A549 (cell line): ENCODE data around the gene TEX29. TPM values are rescaled to one million over a fixed set of nuclear protein-coding genes. Genes with fewer than 3 reads are reported as not detected.

Experiments used
- ATAC-seq, 2 experiments: fragments of 200-7000 bp in 1 of 2; fragments of >200 bp in 1 of 2; cut with Nextera tagmentation in 1 of 2; cut with Tn5 transposase in 1 of 2; 3 replicates each; pipeline versions ENCODE4 v1.8.0 to v1.9.1; 2018 to 2020; ENCODE audit warnings: mild to moderate bottlenecking in 1 of 2, moderate library complexity in 1 of 2
- CTCF ChIA-PET: fragments of 300-600 bp; sonication (Branson Sonifier 250); formaldehyde crosslinking; extraction: SDS; loops from one replicate; lab custom pipeline; 2021; ENCODE audit warnings: antibody characterized with exemption, inconsistent platforms; lab: Yijun Ruan, JAX
- POLR2A ChIA-PET: fragments of 350-600 bp; formaldehyde crosslinking; extraction: SDS; loops from one replicate; lab custom pipeline; 2021; ENCODE audit warnings: antibody characterized with exemption, inconsistent platforms; lab: Yijun Ruan, JAX
- DNase-seq, 2 experiments: peaks; one replicate each; pipeline versions ENCODE4 v3.0.0 to v3.0.0-alpha.2; 2011 to 2016; ENCODE audit warnings: low read depth in 1 of 2, low spot score in 1 of 2
- FAIRE-seq: peaks from 2 replicates; lab custom pipeline; 2011; peaks lifted over from hg19 to GRCh38; lab: Jason Lieb, UNC
- H3K27ac ChIP-seq, 2 experiments: fragments of >200 bp; sonication (Bioruptor Twin); formaldehyde crosslinking; 3 replicates each; pipeline ENCODE4 v1.5.1; 2016 to 2017
- H3K4me1 ChIP-seq: fragments of >200 bp; sonication (Bioruptor Twin); formaldehyde crosslinking; 3 replicates; pipeline ENCODE4 v1.6.1; 2016
- H3K4me2 ChIP-seq: fragments of >200 bp; sonication (Bioruptor Twin); formaldehyde crosslinking; 3 replicates; pipeline ENCODE4 v1.6.1; 2016
- H3K4me3 ChIP-seq: fragments of >200 bp; sonication (Bioruptor Twin); formaldehyde crosslinking; 3 replicates; pipeline ENCODE4 v1.5.1; 2016
- H3K9me3 ChIP-seq: fragments of >200 bp; sonication (Bioruptor Twin); formaldehyde crosslinking; 3 replicates; pipeline ENCODE4 v1.6.1; 2016
- BCL3 ChIP-seq: fragments of >200 bp; sonication (Bioruptor Twin); formaldehyde crosslinking; IDR thresholded peaks from 3 replicates; pipeline ENCODE4 v1.6.1; 2016
- BHLHE40 ChIP-seq: IDR thresholded peaks from 2 replicates; pipeline ENCODE4 v1.6.1; 2012; ENCODE audit warnings: low read depth, low read length, inconsistent platforms
- CHD4 ChIP-seq: fragments of 200-600 bp; sonication (generic); IDR thresholded peaks from 2 replicates; pipeline ENCODE4 v1.6.1; 2016; ENCODE audit warnings: antibody characterized with exemption, mild to moderate bottlenecking, borderline replicate concordance
- E2F6 ChIP-seq: IDR thresholded peaks from 2 replicates; pipeline ENCODE4 v1.6.1; 2012; ENCODE audit warnings: low read depth, borderline replicate concordance
- EHF ChIP-seq: fragments of 250-450 bp; sonication (Bioruptor Pico); IDR thresholded peaks from 2 replicates; pipeline ENCODE4 v1.5.0; 2020; ENCODE audit warnings: mild to moderate bottlenecking
- EHMT2 ChIP-seq: fragments of 200-600 bp; sonication (generic); IDR thresholded peaks from 2 replicates; pipeline ENCODE4 v1.6.1; 2016; ENCODE audit warnings: antibody characterized with exemption, low read depth, mild to moderate bottlenecking, moderate library complexity
- EP300 ChIP-seq, 2 experiments: fragments of >200 bp; sonication (Bioruptor Twin); formaldehyde crosslinking; IDR thresholded peaks; 2 replicates in 1 of 2; 3 replicates in 1 of 2; pipeline ENCODE4 v1.6.1; 2016 to 2017
- HMGXB4 ChIP-seq: fragments of 250-450 bp; sonication (Bioruptor Pico); IDR thresholded peaks from 2 replicates; pipeline ENCODE4 v1.5.0; 2021; ENCODE audit warnings: mild to moderate bottlenecking, moderate library complexity, borderline replicate concordance
- HOXA7 ChIP-seq: fragments of 250-450 bp; sonication (Bioruptor Pico); IDR thresholded peaks from 2 replicates; pipeline ENCODE4 v1.5.0; 2020; ENCODE audit warnings: mild to moderate bottlenecking, moderate library complexity
- HOXB13 ChIP-seq: fragments of 250-450 bp; sonication (Bioruptor Pico); IDR thresholded peaks from 2 replicates; pipeline ENCODE4 v1.5.0; 2020; ENCODE audit warnings: low read depth, mild to moderate bottlenecking, moderate library complexity
- JUN ChIP-seq, 2 experiments: fragments of >200 bp; sonication (Bioruptor Twin); formaldehyde crosslinking; IDR thresholded peaks; 2 replicates in 1 of 2; 3 replicates in 1 of 2; pipeline ENCODE4 v1.6.1; 2016 to 2017
- JUNB ChIP-seq: fragments of >200 bp; sonication (Bioruptor Twin); formaldehyde crosslinking; IDR thresholded peaks from 2 replicates; pipeline ENCODE4 v1.6.1; 2016
- MAFK ChIP-seq: fragments of 450-650 bp; IDR thresholded peaks from 2 replicates; pipeline ENCODE4 v1.6.1; 2014; ENCODE audit not compliant: partially characterized antibody
- NR3C1 ChIP-seq: fragments of >200 bp; sonication (Bioruptor Twin); formaldehyde crosslinking; IDR thresholded peaks from 3 replicates; pipeline ENCODE4 v1.6.1; 2017
- RAD21 ChIP-seq, 2 experiments: fragments of >200 bp in 1 of 2; sonication (Bioruptor Twin) in 1 of 2; formaldehyde crosslinking in 1 of 2; IDR thresholded peaks in 1 of 2; conservative IDR thresholded peaks in 1 of 2; 2 replicates in 1 of 2; 3 replicates in 1 of 2; pipeline ENCODE4 v1.6.1; 2012 to 2018; ENCODE audit warnings: inconsistent platforms in 1 of 2
- RARB ChIP-seq: fragments of 250-450 bp; sonication (Bioruptor Pico); IDR thresholded peaks from 2 replicates; pipeline ENCODE4 v1.8.0; 2021; ENCODE audit warnings: mild to moderate bottlenecking, moderate library complexity
- RNF2 ChIP-seq: fragments of 200-600 bp; sonication (generic); IDR thresholded peaks from 2 replicates; pipeline ENCODE4 v1.6.1; 2016; ENCODE audit warnings: low read depth, mild to moderate bottlenecking, antibody characterized with exemption, moderate library complexity, borderline replicate concordance
- SMC3 ChIP-seq: fragments of >200 bp; sonication (Bioruptor Twin); formaldehyde crosslinking; IDR thresholded peaks from 3 replicates; pipeline ENCODE4 v1.6.1; 2018; ENCODE audit warnings: inconsistent platforms
- ZC3H11A ChIP-seq: fragments of 450-650 bp; IDR thresholded peaks from 2 replicates; pipeline ENCODE4 v1.6.1; 2014; ENCODE audit warnings: antibody characterized with exemption, mild to moderate bottlenecking
- ZFP36 ChIP-seq: fragments of 450-650 bp; IDR thresholded peaks from 2 replicates; pipeline ENCODE4 v1.6.1; 2014; ENCODE audit warnings: borderline replicate concordance; ENCODE audit not compliant: partially characterized antibody
- ZNF302 ChIP-seq: fragments of 250-450 bp; sonication (Bioruptor Pico); IDR thresholded peaks from 2 replicates; pipeline ENCODE4 v1.9.0; 2021; ENCODE audit warnings: inconsistent platforms, mild to moderate bottlenecking, moderate library complexity
- ZSCAN20 ChIP-seq: fragments of 250-450 bp; sonication (Bioruptor Pico); IDR thresholded peaks from 2 replicates; pipeline ENCODE4 v1.8.0; 2022; ENCODE audit warnings: mild to moderate bottlenecking, moderate library complexity
- WGBS: methylation state at CpG from one replicate; pipeline ENCODE4 v1.1.6; 2017; ENCODE audit errors: missing lambda C conversion rate; 5-methylcytosine and 5-hydroxymethylcytosine counted together
- polyA plus RNA-seq, 4 experiments: library from polyadenylated mRNA; depleted of rRNA in 3 of 4; stranded (reverse); fragments of >200 nt; fragmentation: RNase III in 1 of 4; extraction: RNeasy Plus Mini Kit Qiagen cat#74134 plus additional on column Dnase treatment in 1 of 4; gene quantifications; 2 replicates in 3 of 4; 3 replicates in 1 of 4; pipeline ENCODE4 v1.2.3, GENCODE V29; 2011 to 2017
- TF ChIP-seq, protein P1 (sequence below): IDR thresholded peaks from 2 replicates; pipeline ENCODE4 v1.6.1; 2012
- TF ChIP-seq, protein P2 (sequence below): fragments of 250-450 bp; sonication (Bioruptor Pico); IDR thresholded peaks from 2 replicates; pipeline ENCODE4 v1.5.0; 2020; ENCODE audit warnings: low read depth, mild to moderate bottlenecking, moderate library complexity
- TF ChIP-seq, protein P3 (sequence below): fragments of >200 bp; sonication (Bioruptor Twin); formaldehyde crosslinking; IDR thresholded peaks from 3 replicates; pipeline ENCODE4 v1.5.1; 2016

TEX29 gene
- polyA plus RNA-seq, 2 of the 4 experiments (the other 2 are of a cell fraction), result 0.13 to 0.35 TPM

GRCh38 chr13:111346101-111346680, 25.7 kb downstream of the TEX29 start (continued):
- TF ChIP-seq, protein P1, sequence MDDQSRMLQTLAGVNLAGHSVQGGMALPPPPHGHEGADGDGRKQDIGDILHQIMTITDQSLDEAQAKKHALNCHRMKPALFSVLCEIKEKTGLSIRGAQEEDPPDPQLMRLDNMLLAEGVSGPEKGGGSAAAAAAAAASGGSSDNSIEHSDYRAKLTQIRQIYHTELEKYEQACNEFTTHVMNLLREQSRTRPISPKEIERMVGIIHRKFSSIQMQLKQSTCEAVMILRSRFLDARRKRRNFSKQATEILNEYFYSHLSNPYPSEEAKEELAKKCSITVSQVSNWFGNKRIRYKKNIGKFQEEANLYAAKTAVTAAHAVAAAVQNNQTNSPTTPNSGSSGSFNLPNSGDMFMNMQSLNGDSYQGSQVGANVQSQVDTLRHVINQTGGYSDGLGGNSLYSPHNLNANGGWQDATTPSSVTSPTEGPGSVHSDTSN, result no peak
- TF ChIP-seq EP300 (IDR thresholded peaks at IDR 0.05), result no peak
- no peak for TF ChIP-seq HOXB13
- no peak for TF ChIP-seq BCL3
- TF ChIP-seq, protein P2, sequence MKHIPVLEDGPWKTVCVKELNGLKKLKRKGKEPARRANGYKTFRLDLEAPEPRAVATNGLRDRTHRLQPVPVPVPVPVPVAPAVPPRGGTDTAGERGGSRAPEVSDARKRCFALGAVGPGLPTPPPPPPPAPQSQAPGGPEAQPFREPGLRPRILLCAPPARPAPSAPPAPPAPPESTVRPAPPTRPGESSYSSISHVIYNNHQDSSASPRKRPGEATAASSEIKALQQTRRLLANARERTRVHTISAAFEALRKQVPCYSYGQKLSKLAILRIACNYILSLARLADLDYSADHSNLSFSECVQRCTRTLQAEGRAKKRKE (CRISPR knock-in tag), result no peak
- no peak for TF ChIP-seq CHD4
- no peak for TF ChIP-seq ZSCAN20
- no peak for TF ChIP-seq ZC3H11A
- no peak for TF ChIP-seq ZNF302
- TF ChIP-seq, all 56 proteins: peak for 0

GRCh38 chr13:111347438-111347837, 27.0 kb downstream of the TEX29 start:
- 33% methylated on average over 3 of the region's 6 CpGs for WGBS
- POLR2A ChIA-PET, result no interaction called here
- TF ChIP-seq ZC3H11A (no peak), SMC3 (no peak), RAD21 (conservative IDR thresholded peaks at IDR 0.05 in 1 of 2, IDR thresholded peaks at IDR 0.05 in 1 of 2) (no peak), RNF2 (no peak), MAFK (no peak), HOXA7 (CRISPR knock-in tag) (no peak), E2F6 (no peak), CHD4 (no peak), HMGXB4 (no peak), EP300 (IDR thresholded peaks at IDR 0.05) (no peak), HOXB13 (no peak)
- TF ChIP-seq, protein P2 (CRISPR knock-in tag), result no peak
- TF ChIP-seq, all 56 proteins: peak for 0
- DNase-seq, result no peak
- Histone ChIP-seq H3K27ac (no peak overlapping the region), H3K4me1 (no peaks in the 10 kb centered on the region), H3K9me3 (no peaks in the 10 kb centered on the region), H3K4me3 (no peak overlapping the region), H3K4me2 (no peak overlapping the region)
- no peak for FAIRE-seq
- no peak for ATAC-seq
- CTCF ChIA-PET, result no interaction called here

DNA sequence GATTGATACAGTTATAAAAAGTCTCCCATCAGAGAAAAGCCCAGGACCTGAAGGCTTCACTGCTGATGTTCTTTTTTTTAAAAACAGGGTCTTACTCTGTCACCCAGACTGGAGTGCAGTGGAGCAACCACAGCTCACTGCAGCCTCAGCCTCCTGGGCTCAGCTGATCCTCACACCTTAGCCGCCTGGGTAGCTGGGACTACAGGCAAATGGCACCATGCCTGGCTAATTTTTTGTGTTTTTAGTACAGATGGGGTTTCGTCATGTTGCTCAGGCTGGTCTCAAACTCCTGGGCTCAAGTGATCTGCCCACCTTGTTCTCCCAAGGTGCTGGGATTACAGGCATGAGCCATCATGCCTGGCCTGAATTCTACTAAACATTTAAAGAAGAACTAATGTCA, 33.1 kb downstream of the TEX29 start:
- no peak for TF ChIP-seq EHF (CRISPR knock-in tag)
- TF ChIP-seq ZFP36, result no peak
- no peak for TF ChIP-seq BHLHE40
- no peak for TF ChIP-seq RARB (CRISPR knock-in tag)
- TF ChIP-seq JUN (IDR thresholded peaks at IDR 0.05), result no peak
- TF ChIP-seq EHMT2, result no peak
- TF ChIP-seq JUNB, result no peak
- TF ChIP-seq NR3C1, result no peak
- no peak for TF ChIP-seq RAD21 (conservative IDR thresholded peaks at IDR 0.05 in 1 of 2, IDR thresholded peaks at IDR 0.05 in 1 of 2)
- TF ChIP-seq, protein P3, sequence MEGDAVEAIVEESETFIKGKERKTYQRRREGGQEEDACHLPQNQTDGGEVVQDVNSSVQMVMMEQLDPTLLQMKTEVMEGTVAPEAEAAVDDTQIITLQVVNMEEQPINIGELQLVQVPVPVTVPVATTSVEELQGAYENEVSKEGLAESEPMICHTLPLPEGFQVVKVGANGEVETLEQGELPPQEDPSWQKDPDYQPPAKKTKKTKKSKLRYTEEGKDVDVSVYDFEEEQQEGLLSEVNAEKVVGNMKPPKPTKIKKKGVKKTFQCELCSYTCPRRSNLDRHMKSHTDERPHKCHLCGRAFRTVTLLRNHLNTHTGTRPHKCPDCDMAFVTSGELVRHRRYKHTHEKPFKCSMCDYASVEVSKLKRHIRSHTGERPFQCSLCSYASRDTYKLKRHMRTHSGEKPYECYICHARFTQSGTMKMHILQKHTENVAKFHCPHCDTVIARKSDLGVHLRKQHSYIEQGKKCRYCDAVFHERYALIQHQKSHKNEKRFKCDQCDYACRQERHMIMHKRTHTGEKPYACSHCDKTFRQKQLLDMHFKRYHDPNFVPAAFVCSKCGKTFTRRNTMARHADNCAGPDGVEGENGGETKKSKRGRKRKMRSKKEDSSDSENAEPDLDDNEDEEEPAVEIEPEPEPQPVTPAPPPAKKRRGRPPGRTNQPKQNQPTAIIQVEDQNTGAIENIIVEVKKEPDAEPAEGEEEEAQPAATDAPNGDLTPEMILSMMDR, result no peak
- TF ChIP-seq, all 56 proteins: peak for 0
- 17% methylated on average over 2 of the region's 2 CpGs for WGBS

More for the DNA sequence above, 33.1 kb downstream of the TEX29 start:
- Histone ChIP-seq H3K4me2 (no peak overlapping the region), H3K4me1 (no peaks in the 10 kb centered on the region), H3K4me3 (no peak overlapping the region), H3K9me3 (no peaks in the 10 kb centered on the region), H3K27ac (no peak overlapping the region)
- ChIA-PET POLR2A (no interaction called here), CTCF (no interaction called here)
- DNase-seq (no peak), ATAC-seq (no peak), FAIRE-seq (no peak)
